DMS53 (cell line): ENCODE results near the gene MIPOL1.
"Not testable (repeated sequence)": the region's sequence is repeated elsewhere in the genome, so short reads cannot be mapped to it uniquely, and the experiment has no call there.

ENCODE experiments used
- DNase-seq: peaks from one replicate; lab custom pipeline; 2025; lab: John Stamatoyannopoulos, UW

Gene MIPOL1

DNA sequence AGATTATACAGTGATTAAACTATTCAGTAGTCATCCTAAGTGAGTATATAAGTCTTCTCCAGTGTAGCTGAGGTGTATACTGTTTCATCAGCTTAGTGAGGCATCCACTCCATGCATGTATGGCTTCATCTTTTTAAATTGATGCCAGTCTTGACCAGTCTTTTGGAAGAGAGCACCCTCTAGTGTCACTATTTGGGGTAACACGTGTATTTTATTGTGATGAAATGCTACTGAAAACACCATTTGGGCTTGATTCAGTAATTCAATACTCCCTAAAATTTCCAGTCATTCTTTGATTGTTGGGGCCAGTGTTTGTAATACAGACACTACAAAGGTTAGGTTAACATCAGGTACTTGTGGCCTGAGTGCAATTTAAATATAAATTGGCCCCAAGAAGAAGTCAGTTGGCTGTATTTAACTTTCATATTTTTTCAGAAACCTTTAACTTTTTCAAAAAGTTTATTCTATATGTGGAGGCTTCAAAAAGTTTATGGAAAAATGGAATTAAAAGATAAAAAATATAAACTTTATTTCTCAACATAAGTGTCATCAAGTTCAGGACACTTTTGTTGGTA, 35.3 kb downstream of the MIPOL1 start:
- DNase-seq = peak; percentile 74

DNA sequence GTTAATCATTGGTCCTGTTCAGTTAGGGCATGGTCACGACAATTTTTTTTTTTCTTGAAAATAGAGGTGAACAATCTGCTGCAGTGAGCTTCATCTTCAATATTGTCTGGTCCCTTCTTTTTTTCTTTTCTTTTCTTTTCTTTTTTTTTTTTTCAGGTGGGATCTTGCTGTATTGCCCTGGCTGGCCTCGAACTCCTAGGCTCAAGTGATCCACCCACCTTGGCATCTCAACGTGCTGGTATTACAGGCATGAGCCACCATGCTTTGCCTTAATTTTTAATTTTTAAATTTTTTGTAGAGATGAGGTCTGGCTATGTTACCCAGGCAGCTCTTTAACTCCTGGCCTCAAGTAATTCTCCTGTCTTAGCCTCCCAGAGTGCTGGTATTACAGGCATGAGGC, 36.5 kb downstream of the MIPOL1 start:
- DNase-seq = no peak

DNA sequence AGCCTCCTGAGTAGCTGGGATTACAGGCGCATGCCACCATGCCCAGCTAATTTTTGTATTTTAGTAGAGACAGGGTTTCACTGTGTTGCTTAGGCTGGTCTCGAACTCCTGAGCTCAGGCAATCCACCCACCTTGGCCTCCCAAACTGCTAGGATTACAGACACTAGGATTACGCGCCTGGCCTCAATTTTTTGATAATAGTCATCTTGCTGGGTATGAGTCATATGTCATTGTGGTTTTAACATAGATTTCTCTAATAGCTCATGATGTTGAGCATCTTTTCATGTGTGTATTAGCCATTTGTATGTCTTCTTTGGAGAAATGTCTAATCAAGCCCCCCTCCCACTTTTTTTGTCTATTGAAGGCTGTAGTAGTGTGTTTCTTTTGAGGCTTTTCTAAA, 38.3 kb downstream of the MIPOL1 start:
- not testable (repeated sequence) for DNase-seq

DNA sequence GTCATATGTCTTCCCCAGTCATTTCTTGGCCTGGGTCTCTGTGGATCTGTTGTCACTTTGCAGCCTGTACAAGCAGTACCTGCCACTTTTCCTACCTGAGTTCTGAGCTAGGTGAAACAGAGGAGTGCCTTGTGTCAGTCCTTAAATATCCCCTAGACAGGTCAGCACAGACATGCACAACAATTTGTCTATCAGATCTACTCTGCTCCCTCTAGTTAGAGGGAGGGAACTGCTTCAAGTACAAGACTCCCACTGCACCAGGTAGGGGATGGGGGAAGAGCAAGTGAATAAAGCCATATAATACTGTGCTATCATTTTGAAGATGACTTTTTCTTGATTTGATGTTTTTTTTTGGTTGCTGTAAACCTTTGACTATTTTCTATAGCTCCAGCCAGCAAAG, 39.4 kb downstream of the MIPOL1 start:
- no peak for DNase-seq

DNA sequence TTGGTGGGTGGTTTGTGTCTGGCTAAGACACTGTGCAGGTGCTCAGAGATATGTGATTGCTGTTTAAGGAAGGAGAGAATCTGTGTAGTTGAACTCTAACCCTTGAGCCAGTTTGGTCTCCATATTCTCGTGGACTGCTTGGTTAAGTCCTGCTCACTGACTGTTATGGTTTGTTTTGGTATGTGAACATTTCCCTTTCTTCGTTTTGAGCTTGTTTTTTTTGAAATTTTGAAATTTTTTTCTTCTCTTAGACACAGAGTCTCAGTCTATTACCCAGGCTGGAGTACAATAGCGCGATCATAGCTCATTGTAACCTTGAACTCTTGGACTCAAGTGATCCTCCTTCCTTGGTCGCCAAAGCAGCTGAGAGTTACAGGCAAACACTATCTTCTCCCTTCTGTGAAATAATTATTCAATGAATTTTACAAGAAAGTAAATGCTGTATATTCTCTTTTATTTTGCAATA, 40.0 kb downstream of the MIPOL1 start:
- DNase-seq = no peak

DNA sequence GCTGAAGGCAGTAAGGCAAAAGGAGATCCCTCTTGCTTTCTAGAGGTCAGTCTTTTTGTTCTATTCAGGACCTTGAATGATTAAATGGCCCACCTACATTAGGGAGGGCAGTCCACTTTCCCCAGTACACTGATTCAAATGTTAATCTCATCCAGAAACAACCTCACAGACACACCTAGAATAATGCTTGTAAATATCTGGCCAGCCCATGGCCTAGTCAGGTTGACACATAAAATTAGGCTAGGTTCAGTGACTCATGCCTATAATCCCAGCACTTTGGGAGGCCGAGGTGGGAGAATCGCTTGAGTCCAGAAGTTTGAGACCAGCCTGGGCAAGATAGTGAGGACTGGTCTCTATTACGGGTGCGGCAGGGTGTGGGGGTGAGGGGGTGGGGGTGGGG, 43.5 kb downstream of the MIPOL1 start:
- no peak for DNase-seq

DNA sequence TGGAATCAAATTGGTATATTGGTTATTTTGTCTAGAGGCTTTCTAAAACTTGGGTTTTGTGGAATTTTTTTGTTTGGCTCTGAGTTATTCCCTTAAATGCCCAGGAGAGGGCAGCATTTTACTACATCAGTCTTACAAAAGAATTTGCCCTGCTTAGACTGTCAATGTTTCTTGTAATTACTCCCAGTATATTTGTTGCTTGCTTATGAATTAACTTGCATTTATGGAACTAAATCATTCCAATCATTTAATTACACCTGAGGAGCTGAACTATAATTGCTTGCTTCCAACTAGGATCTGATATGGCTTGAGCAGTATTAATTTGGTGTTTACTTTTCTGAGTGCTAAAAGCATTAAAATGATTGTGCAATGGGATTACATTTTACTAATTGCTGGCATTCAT, 48.7 kb downstream of the MIPOL1 start:
- DNase-seq = peak; percentile 67

DNA sequence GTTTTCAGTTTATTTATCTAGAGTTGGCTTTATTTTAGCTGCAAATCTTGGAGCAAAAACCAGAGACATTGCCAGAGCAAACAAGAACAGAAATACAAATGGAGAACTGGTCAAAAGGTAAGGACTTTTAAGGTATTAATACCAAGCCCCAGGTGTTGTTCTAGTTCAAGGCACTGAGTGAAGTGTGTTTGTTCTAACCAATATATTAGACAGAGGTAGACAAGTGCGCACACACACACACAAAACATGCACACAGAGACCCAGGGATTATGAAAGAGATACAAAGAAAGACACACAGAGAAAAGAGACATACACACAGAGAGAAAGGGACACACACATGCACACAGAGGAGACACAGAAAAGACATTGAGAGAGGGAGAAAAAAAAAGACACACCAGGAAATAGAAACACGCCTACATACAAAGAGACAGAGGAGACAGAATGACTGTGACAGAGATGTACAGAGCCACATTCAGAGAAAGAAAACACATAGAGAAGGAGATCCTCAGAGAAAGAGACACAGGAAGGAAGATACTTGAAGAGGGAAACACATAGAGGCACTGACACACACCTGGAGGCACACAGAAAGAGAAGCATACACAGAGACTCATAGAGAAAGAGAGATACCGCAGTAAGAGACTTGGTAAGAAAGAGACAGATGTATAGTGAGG, 50.2 kb downstream of the MIPOL1 start:
- DNase-seq = peak; percentile 48

DNA sequence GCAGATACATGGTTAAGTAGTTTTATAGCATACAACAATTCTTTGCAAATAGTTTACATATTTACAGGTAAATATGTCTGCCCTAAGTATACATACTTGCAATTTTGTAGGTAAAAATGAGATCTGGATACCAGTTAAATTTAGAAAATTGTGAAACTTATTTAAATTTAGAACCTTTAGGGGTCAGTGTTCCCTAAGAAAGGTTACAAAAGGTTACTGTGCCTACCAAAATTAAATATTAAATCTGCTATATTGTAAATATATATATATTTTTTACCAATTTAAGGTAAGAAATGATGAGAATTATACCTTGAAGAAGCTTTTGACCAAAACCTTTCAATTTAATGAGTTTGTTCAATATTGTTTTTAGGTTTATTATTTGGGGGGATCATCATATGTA, 54.0 kb downstream of the MIPOL1 start:
- peak; percentile 23 for DNase-seq

DNA sequence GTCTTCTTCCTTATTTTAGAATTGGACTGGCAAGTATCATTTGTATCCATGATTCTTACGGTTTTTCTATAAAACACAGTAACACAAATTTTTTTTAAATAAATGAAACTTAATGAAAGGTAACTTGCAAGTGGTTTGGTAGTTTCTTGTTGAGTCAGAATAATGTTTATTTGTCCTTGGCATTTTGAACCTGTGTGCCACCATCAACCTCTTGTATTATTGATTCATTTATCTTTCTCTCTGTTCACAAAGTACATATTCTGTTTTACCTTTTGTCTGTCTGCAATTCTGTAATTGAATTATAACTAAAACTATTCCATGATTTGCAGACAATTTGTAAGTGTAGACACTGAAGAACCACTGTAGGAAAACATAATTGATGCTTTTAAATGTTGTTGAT, 54.7 kb downstream of the MIPOL1 start:
- no peak for DNase-seq

DNA sequence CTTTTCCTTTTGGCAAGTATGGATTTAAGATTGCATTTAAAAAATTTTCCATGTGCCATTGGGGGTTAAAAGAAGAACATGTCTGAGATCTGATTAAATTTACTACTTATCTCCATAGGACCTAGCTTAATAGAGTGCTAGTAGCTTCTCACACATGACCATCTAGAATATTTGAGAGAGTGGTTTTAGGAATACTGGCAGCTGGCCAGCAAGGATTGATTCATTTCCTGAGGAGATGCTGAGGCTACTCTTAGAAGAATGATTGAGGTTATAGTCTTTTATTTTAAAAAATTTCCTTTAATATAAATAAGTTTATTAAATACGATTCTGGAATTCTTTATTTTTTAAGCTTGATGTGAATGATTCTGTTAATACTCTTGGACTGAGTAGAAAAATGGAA, 56.2 kb downstream of the MIPOL1 start:
- no peak for DNase-seq

DNA sequence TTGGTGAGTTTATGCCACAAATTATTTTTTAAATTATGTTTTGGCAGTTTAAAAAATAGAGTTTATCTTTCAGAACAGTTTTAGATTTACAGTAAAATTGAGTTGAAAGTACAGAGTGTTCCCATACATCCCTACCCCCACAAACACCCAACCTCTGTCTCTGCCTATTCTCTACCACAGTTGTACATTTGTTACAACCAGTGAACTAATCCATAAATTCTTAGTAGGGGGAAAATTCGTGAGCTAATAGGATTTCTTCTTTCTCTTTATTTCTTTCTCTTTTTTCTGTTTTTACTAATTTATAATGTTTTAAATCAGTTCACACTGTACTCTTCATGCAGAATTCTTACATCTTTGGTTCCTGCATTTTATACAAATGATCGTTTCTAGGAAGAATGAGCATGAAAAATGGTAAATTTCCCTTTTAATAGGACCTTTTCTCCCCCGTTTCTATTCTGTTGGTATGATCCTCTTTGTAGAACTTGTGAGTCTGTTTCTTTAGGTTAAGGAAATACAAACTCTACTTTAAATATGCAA, 56.7 kb downstream of the MIPOL1 start:
- DNase-seq = no peak

DNA sequence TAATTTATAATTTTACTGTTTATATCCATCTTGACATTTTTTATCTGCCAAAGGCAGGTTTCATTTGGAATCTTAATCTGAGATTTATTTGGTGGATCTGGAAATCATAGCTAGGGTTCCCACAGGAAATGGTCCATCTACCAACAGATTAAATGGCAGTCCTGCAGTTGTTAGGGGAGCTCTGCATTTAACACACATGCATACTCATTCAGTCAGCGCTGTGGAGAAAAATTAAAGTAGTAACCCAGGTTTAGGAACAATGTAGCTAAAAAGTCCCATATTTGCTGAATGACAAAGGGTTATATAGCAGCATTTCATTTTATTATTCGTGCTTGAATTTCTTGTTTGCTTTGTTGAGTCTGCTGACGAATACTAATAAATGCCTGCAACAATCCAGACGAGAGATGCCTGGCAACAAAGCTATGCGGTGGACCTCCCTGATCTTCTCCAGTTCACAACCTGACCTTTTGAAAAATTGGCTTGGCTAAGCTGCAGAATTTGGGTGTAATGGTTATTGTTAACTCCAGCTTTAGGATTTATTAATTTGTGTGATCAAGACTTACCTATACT, 59.8 kb downstream of the MIPOL1 start:
- no peak for DNase-seq

DNA sequence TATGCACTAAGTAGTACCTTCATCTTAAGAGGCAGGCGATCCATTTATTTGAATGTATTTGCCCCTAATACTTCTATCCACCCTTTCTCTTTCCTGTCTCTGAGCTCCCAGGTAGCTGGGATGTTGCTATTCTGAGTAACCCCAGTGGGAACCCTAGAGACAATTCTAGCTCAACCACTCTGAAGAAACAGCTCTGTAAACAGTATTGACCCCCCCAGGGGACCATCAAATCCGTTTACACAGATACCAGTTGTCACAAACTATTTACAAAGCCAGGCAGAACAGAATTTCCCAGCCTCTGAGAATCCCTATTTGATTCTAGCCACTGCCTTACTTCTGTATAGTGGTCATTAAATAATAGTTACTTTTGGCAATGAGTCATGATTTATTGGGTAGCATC, 64.9 kb downstream of the MIPOL1 start:
- no peak for DNase-seq

DNA sequence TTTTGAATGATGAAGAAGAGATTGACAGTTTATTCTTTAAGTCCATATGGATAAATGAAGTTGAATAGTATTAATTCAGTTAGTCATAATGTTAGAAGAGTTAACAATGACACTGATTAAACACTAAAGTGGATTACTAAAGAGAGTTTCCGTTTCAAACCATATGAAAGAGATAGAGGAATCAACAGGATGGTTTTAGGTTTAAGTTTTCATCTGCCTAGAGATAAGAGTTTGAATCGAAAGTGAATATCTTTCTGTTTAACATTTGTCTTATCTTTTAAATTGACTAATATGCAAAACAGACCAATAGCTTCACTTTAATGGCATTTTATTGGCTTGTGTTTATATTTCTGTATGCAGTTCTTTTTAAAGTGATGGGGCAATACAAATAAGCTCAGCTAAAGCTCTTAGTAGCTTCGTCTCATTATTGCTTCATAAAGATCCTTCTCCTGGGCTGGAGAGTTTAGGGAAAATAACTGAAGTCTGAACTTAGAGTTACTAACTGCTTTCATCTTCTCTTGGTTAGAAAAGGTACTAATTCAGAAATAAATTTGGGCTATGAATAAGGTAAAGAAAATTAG, 66.0 kb downstream of the MIPOL1 start:
- DNase-seq = no peak

DNA sequence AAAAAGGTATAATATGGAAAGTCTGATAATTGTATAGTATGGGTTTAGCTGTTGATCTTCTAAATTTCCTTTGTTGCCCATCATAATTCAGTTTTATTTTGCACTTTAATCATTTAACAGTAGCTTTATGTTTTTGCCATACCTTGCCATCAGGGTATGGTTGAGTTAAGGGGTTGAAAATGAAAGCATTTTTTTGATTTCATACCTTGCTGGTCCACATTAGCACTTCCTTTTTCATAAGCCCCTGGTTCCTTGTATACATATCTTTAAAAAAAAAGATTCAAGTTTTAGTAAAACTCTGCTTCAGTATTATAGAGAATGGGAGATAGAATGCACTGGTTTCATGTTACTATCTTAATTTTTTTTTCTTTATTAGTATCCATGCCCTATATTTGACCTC, 71.1 kb downstream of the MIPOL1 start:
- no peak for DNase-seq

DNA sequence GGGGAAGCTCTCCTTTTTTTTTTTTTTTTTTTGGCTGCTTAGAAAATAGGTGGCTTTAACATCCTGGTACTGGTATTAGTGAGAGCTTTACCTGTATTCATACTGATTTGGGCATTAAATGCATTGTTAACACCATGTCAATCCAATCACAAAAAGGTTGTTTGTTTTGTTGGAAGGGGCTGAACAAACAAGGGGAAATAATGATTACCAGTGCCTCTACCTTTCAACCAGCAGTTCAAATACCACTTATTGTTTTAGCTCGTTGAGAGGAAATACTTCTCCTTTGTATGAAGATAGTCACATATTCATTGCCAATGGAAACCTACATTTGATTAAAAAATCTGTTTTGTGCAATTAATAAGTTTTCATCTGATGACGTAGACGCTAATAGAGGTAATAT, 72.9 kb downstream of the MIPOL1 start:
- no peak for DNase-seq

DNA sequence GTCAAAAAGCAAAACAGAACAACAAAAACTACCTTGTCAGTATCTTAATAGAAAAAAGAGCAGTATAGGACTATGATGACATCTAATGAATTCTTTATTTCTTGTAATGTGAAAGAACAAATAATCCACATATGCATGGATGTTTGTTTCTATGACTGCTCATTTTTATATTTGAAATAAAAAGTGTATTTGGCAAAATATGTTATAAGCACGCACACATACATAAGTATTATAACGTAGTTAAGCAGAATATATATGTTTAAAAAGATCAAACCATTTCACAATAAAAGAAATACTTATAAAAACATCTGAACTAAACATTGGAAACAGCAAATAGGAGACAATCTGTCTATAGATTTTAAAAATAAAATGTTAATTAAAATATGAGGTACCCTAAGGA, 74.8 kb downstream of the MIPOL1 start:
- no peak for DNase-seq

DNA sequence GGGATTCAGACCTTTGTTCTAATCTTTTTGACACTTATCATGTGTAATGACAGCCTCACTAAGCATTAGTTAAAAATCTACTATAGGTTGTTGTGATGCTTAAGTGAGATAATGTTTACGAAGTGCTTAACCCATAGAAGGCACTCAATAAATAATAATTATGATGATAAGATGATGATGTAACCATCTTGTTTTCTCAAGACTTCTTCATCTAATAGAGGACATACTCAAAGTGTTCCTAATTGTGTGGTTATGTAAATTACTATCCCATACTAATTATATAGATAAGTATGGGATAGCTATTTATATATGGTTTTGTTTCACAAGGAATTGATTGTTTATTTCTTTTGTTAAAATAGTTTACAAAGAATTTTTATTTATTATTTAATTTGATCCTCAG, 76.9 kb downstream of the MIPOL1 start:
- no peak for DNase-seq

DNA sequence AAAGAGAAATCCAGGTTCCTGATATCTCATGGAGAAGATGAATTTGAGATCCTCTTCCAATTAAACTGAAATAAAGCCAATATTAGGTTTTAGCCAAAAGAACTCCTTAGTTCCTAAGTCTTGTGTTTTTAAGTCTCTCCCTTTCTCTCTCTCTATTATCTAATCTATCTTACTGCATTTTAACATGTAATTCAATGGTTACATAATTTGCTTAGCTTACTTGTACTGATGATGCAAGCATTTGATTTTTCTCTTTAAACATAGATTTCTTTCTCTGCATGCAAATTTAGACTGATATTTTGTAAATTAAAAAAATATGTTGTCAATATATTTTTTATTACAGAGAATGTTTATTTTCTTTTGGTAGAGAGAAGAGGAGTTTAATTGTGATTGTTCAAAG, 78.2 kb downstream of the MIPOL1 start:
- no peak for DNase-seq

DNA sequence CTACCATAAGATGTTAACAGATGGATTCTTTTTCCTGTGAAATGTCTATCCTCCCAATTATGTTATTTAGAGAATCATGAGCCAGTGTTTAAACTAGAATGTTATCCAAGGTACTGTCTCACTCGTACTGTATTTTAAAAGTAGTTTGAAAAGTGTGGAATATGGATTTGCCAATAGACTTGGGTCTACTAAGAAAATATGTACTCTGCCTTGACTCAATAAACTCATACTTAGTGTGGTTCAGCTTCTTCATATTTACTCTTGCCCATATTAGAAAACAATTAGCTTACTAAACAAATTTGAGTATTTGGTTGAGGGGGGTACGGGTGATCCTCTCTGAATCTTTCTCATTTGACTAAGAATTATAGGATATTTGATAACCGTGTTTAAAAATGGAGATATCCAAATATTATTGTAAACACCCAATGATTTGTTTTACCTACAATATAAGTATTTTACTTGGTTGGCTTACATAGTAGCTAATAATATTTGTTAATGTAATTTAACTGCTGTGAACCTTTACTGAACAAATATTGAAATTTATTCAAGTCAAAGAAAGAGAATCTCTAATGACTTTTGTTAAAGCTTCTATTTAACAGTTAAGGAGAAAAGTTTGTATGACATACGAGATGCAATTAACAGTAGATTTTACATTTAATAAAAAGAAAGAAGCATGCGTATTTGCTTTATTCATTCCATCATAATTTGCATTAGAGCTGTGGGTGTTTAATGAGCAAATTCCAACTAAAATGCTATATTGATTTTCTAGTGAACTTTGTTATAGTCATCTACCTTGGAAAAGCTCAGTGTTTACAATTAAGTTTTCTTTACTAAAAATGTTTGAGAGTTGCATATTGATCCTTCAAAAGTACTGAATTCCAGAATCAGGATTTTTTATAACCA, 81.2 kb downstream of the MIPOL1 start:
- DNase-seq = peak; percentile 20

DNA sequence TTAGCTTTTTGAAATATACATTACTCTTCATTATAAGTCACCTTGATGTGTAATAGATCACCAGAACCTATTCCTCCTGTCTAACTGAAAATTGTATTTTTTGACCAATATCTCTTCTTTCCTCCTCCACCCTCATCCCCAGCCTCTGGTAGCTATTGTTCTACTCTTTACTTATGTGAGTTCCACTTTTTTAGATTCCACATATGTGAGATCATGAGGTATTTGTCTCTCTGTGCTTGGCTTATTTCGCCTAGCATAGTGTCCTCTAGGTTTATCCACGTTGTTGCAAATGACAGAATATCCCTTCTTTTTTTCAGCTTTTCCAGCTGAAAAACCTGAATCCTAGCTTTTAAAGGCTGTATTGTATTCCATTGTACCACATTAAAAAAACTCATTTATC, 82.1 kb downstream of the MIPOL1 start:
- DNase-seq = no peak
